IPS-18a (cell line): ENCODE results near the gene XCL1.
"Not testable (repeated sequence)": the region's sequence is repeated elsewhere in the genome, so short reads cannot be mapped to it uniquely, and the experiment has no call there.

Source experiments
- H3K27ac ChIP-seq: one replicate; pipeline ENCODE4 v1.5.1; 2013; ENCODE audit warnings: low read length
- H3K27me3 ChIP-seq: one replicate; pipeline ENCODE4 v1.6.1; 2013; ENCODE audit warnings: mild to moderate bottlenecking, low read length; ENCODE audit not compliant: control insufficient read depth, insufficient read depth
- H3K36me3 ChIP-seq: one replicate; pipeline ENCODE4 v1.6.1; 2013; ENCODE audit warnings: low read depth, low read length; ENCODE audit not compliant: control insufficient read depth
- H3K4me1 ChIP-seq: one replicate; pipeline ENCODE4 v1.6.1; 2013; ENCODE audit warnings: low read depth, low read length; ENCODE audit not compliant: control insufficient read depth
- H3K4me3 ChIP-seq: one replicate; pipeline ENCODE4 v1.5.1; 2013; ENCODE audit warnings: low read length
- H3K9ac ChIP-seq: one replicate; pipeline ENCODE4 v1.6.1; 2013; ENCODE audit warnings: mild to moderate bottlenecking, low read length, moderate library complexity
- H3K9me3 ChIP-seq: one replicate; pipeline ENCODE4 v1.6.1; 2013; ENCODE audit warnings: low read depth, low read length; ENCODE audit not compliant: control insufficient read depth

The XCL1 gene

DNA sequence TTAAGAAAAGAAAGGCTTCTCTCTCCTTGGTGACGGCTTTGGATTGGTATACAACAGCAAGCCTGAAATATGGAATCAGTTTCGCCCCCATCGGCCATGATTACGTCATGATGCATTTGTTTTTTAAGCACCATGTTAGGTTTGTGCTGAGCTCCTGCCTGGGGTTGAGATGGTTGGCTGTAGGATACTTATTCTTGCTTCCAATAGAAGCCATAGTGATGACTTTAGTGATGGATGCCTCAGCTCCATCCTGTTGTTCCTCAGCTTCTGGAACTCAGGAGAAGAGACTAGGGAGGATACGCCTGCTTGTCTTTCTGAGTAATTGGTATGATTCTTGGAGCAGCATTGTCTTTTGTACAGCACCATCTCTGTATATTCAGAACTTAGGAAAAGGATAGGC is 14.7 kb downstream of the XCL1 start:
- Histone ChIP-seq H3K4me1 (no peaks in the 10 kb centered on the region), H3K36me3 (no peaks in the 10 kb centered on the region), H3K9me3 (no peaks in the 10 kb centered on the region), H3K27ac (no peak overlapping the region), H3K4me3 (no peak overlapping the region), H3K27me3 (no peaks in the 10 kb centered on the region), H3K9ac (no peak overlapping the region)

DNA sequence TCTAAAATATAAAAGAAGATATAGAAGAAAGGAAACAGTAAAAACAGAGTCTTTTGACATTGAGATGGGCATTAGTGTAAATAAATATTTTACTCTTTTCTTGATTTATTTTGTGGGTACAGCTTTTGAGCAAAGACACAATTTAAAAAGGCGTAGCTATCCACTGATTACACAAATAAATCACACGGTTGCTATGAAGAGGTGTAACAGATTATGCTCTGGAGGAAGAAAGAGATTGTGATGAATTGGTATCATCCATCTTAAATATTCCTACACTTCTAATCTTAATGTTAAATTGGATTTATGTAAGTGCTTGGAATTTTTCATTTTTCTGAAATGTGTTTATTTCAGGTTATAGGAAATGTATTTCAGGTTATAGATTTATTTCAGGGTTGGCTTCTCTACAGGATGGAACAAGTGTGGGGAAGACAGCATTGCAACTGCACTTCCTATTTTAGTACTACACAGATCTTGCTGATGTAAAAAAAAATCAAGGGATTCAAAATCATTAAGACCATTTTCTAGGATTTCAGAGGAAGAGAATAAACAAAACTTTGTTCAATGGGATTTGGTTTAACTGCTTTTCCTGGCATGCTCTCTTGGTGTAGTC is 15.3 kb downstream of the XCL1 start:
- no peaks in the 10 kb centered on the region for H3K36me3 ChIP-seq
- H3K4me3 ChIP-seq, result no peak overlapping the region
- H3K27ac ChIP-seq, result no peak overlapping the region
- H3K27me3 ChIP-seq, result no peaks in the 10 kb centered on the region
- no peak overlapping the region for H3K9ac ChIP-seq
- H3K9me3 ChIP-seq, result no peaks in the 10 kb centered on the region
- H3K4me1 ChIP-seq, result no peaks in the 10 kb centered on the region

DNA sequence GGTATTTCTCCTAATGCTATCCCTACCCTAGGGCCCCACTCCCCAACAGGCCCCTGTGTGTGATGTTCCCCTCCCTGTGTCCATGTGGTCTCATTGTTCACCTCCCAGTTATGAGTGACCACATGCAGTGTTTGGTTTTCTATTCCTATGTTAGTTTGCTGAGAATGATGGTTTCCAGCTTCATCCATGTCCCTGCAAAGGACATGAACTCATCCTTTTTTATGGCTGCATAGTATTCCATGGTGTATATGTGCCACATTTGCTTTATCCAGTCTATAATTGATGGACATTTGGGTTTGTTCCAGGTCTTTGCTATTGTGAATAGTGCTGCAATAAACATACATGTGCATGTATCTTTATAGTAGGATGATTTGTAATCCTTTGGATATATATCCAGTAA is 19.0 kb downstream of the XCL1 start:
- not testable (repeated sequence) for H3K4me3 ChIP-seq, H3K36me3 ChIP-seq, H3K4me1 ChIP-seq, H3K27me3 ChIP-seq, H3K27ac ChIP-seq, H3K9me3 ChIP-seq, H3K9ac ChIP-seq

- Histone ChIP-seq H3K27me3 (no peaks in the 10 kb centered on the region), H3K36me3 (no peaks in the 10 kb centered on the region), H3K9me3 (no peaks in the 10 kb centered on the region), H3K4me1 (no peaks in the 10 kb centered on the region), H3K4me3 (no peak overlapping the region), H3K9ac (no peak overlapping the region), H3K27ac (no peak overlapping the region)
These were observed 21.7 kb downstream of the XCL1 start for GRCh38 chr1:168598125-168598524.

DNA sequence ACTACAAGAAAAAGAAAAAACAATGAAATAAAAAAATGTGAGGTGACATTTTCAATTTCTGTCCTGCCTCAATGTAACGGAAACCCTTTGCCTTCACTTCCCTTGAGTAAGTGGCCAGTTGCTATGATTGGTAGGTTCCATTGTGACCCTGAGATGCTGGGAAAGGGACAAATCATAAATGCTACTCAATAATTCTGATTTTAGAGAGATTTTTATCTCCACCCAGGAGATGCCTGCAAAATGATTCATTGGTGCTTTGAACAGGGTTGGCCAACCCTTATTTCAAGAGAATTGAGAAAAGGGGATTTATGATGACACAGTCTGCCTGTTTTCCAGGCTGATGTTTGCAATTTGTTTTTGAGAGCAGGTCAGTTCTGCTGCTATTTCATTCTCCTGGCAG is 22.5 kb downstream of the XCL1 start:
- Histone ChIP-seq H3K36me3 (no peaks in the 10 kb centered on the region), H3K4me1 (no peaks in the 10 kb centered on the region), H3K9me3 (no peaks in the 10 kb centered on the region), H3K27me3 (no peaks in the 10 kb centered on the region), H3K9ac (no peak overlapping the region), H3K27ac (no peak overlapping the region), H3K4me3 (no peak overlapping the region)

GRCh38 chr1:168599641-168600040 is 23.2 kb downstream of the XCL1 start:
- Histone ChIP-seq H3K36me3 (no peaks in the 10 kb centered on the region), H3K27me3 (no peaks in the 10 kb centered on the region), H3K9me3 (no peaks in the 10 kb centered on the region)

DNA sequence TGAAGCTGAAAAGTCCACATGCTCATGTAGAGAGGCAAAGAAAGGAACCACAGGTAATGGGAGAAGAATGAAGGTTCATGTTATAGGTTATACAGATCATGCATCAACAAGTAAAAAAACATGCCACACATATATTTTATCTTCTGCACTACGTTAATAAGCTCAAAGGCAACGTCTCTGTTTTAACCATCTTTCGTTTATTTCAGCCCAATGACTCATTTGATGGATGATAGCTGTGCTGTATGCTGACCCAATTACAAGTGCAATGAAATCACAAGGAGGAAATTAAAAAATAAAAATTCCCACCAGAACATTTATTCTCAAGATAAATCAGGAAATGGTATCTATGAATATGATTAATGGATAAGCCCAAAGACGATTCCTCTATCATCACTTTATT is 24.6 kb downstream of the XCL1 start:
- no peaks in the 10 kb centered on the region for H3K9me3 ChIP-seq
- no peak overlapping the region for H3K4me3 ChIP-seq
- no peak overlapping the region for H3K9ac ChIP-seq
- no peaks in the 10 kb centered on the region for H3K4me1 ChIP-seq
- no peaks in the 10 kb centered on the region for H3K36me3 ChIP-seq
- no peak overlapping the region for H3K27ac ChIP-seq
- H3K27me3 ChIP-seq, result no peaks in the 10 kb centered on the region

More at GRCh38 chr1:168599641-168600040, 23.2 kb downstream of the XCL1 start:
- Histone ChIP-seq H3K9ac (no peak overlapping the region), H3K4me3 (no peak overlapping the region), H3K4me1 (no peaks in the 10 kb centered on the region), H3K27ac (no peak overlapping the region)

GRCh38 chr1:168603501-168604110 is 27.2 kb downstream of the XCL1 start:
- Histone ChIP-seq H3K9ac (no peak overlapping the region), H3K27me3 (no peaks in the 10 kb centered on the region), H3K4me3 (no peak overlapping the region), H3K27ac (no peak overlapping the region), H3K9me3 (no peaks in the 10 kb centered on the region), H3K4me1 (no peaks in the 10 kb centered on the region), H3K36me3 (no peaks in the 10 kb centered on the region)

DNA sequence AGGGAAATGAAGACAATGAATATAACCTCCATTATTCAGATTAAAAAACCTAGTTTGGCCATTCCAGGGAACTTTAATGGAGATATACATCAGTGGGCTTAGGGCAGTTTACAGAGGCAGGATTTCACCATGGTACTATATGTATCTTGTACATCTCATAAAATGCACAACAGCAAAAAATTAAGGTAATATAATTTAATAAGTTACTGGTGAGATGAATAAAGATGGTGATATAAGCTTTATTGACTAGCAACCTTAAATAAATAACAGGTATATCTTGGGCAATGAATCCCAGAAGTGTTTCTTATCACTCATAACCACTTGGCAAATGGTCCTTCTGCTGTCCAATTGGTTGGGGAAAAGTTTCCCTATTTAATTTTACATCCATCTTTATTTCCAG is 29.0 kb downstream of the XCL1 start:
- H3K9ac ChIP-seq, result no peak overlapping the region
- no peaks in the 10 kb centered on the region for H3K36me3 ChIP-seq
- H3K27me3 ChIP-seq, result no peaks in the 10 kb centered on the region
- H3K4me1 ChIP-seq, result no peaks in the 10 kb centered on the region
- no peak overlapping the region for H3K4me3 ChIP-seq
- H3K27ac ChIP-seq, result no peak overlapping the region
- no peaks in the 10 kb centered on the region for H3K9me3 ChIP-seq

DNA sequence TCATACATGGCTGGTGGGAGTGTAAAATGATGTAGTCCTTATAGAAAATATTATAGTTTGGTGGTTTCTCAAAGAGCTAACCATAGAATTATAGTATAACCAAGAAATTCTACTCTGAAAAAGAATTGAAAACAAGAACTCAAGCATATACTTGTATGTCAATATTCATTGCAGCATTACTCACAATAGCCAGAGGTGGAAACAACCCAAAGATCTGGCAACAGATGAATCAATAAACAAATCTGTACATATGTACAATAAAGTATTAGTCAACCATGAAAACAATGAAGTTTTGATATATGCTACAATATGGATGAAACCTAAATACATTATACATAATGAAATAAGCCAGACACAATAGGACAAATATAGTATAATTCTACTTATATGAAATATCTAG is 29.7 kb downstream of the XCL1 start:
- Histone ChIP-seq H3K9me3 (no peaks in the 10 kb centered on the region), H3K4me1 (no peaks in the 10 kb centered on the region), H3K27ac (no peak overlapping the region), H3K9ac (no peak overlapping the region), H3K36me3 (no peaks in the 10 kb centered on the region), H3K27me3 (no peaks in the 10 kb centered on the region), H3K4me3 (no peak overlapping the region)

GRCh38 chr1:168607872-168608428 is 31.5 kb downstream of the XCL1 start:
- Histone ChIP-seq H3K4me1 (no peaks in the 10 kb centered on the region), H3K27ac (no peak overlapping the region), H3K9me3 (no peaks in the 10 kb centered on the region), H3K9ac (no peak overlapping the region), H3K27me3 (no peaks in the 10 kb centered on the region), H3K36me3 (no peaks in the 10 kb centered on the region), H3K4me3 (no peak overlapping the region)
